Breast epithelium (tissue), 4 donors: Measurements from ENCODE around the gene DAB2IP. TPM values are rescaled to one million over a fixed set of nuclear protein-coding genes. Genes with fewer than 3 reads are reported as not detected.

Experiments used
- DNase-seq, 2 donors: peaks; one replicate each; pipeline ENCODE4 v3.0.0-alpha.2; 2019; ENCODE audit warnings: low spot score in 2 of 2
- H3K27ac ChIP-seq, 2 donors: fragments of 200-600 bp; sonication (generic) in 1 of 2; one replicate each; pipeline ENCODE4 v1.5.1; 2016 to 2019; ENCODE audit warnings: mild to moderate bottlenecking in 1 of 2
- H3K27me3 ChIP-seq, 2 donors: fragments of 200-600 bp; sonication (generic) in 1 of 2; one replicate each; pipeline versions ENCODE4 v1.5.1 to v1.6.0; 2017 to 2019; ENCODE audit warnings: control low read depth in 1 of 2, mild to moderate bottlenecking in 1 of 2
- H3K36me3 ChIP-seq: fragments of 200-600 bp; one replicate; pipeline ENCODE4 v1.5.1; 2019
- H3K4me1 ChIP-seq, 2 donors: fragments of 200-600 bp; sonication (generic); one replicate each; pipeline ENCODE4 v1.5.1; 2016 to 2019; ENCODE audit warnings: control low read depth in 1 of 2
- H3K4me3 ChIP-seq, 3 donors: fragments of 200-600 bp; sonication (generic); 1 replicate in 2 of 3; 2 replicates in 1 of 3; pipeline ENCODE4 v1.5.1; 2016 to 2019; ENCODE audit warnings: mild to moderate bottlenecking in 3 of 3, moderate library complexity in 2 of 3
- H3K9me3 ChIP-seq, 2 donors: fragments of 200-600 bp; sonication (generic) in 1 of 2; one replicate each; pipeline ENCODE4 v1.5.1; 2016 to 2019; ENCODE audit warnings: control low read depth in 1 of 2
- CTCF ChIP-seq, 3 donors: fragments of 450-650 bp; IDR thresholded peaks; one replicate each; pipeline ENCODE4 v1.5.1; 2016 to 2017; ENCODE audit warnings: antibody characterized with exemption in 3 of 3, mild to moderate bottlenecking in 3 of 3, moderate library complexity in 3 of 3
- POLR2A ChIP-seq: fragments of 450-650 bp; IDR thresholded peaks from one replicate; pipeline ENCODE4 v1.6.1; 2016; ENCODE audit warnings: antibody characterized with exemption, mild to moderate bottlenecking, moderate library complexity
- POLR2AphosphoS5 ChIP-seq, 3 donors: sonication (generic); formaldehyde crosslinking; IDR thresholded peaks; one replicate each; pipeline ENCODE4 v1.6.1; 2017; ENCODE audit warnings: antibody characterized with exemption in 3 of 3
- intact Hi-C: fragments of 100-400 bp; cut with DNase I; formaldehyde crosslinking; loops from one replicate; pipeline ENCODE4 v1.15.1; 2023; ENCODE audit warnings: low total_unique reads
- total RNA-seq, 3 donors: library from RNA; depleted of rRNA; stranded (reverse); fragments of >200 nt; gene quantifications; one replicate each; pipeline ENCODE4 v1.1.0, GENCODE V29; 2016

Gene DAB2IP
- total RNA-seq, 3 donors from 2014 or later = 16.0 to 56.0 (median 55.8) TPM

DNA sequence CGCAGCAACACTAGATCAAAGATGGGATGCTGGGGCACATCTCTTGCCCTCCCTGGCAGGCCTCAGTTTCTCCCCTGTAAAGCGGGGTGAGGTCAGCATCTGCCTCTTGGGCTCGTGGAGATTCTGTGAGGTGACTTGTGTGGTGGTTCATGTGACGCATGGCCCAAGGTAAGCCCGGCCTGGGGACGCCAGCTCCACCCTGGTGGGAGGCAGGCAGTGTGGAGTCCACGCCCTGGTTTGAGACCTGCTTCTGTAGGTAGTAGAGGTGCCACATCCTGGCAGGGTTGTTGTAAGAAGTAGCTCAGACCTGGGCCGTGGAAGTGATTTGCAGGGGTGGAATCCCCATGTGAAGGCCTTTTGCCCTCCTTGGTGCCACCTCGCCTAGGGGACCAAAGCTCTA, 101.5 kb downstream of the DAB2IP start:
- peak overlapping the region; percentile 85 to 91 for H3K27ac ChIP-seq
- no peak for TF ChIP-seq POLR2A
- no peak for TF ChIP-seq CTCF (IDR thresholded peaks at IDR 0.05)
- no peak overlapping the region for H3K4me3 ChIP-seq
- DNase-seq = no peak
- no peaks in the 10 kb centered on the region for H3K27me3 ChIP-seq
- no peaks in the 10 kb centered on the region for H3K36me3 ChIP-seq
- no peaks in the 10 kb centered on the region for H3K9me3 ChIP-seq
- intact Hi-C loops = no loop called here
- peaks cover 27 to 63% of the 10 kb centered on the region in 2 donors for H3K4me1 ChIP-seq

DNA sequence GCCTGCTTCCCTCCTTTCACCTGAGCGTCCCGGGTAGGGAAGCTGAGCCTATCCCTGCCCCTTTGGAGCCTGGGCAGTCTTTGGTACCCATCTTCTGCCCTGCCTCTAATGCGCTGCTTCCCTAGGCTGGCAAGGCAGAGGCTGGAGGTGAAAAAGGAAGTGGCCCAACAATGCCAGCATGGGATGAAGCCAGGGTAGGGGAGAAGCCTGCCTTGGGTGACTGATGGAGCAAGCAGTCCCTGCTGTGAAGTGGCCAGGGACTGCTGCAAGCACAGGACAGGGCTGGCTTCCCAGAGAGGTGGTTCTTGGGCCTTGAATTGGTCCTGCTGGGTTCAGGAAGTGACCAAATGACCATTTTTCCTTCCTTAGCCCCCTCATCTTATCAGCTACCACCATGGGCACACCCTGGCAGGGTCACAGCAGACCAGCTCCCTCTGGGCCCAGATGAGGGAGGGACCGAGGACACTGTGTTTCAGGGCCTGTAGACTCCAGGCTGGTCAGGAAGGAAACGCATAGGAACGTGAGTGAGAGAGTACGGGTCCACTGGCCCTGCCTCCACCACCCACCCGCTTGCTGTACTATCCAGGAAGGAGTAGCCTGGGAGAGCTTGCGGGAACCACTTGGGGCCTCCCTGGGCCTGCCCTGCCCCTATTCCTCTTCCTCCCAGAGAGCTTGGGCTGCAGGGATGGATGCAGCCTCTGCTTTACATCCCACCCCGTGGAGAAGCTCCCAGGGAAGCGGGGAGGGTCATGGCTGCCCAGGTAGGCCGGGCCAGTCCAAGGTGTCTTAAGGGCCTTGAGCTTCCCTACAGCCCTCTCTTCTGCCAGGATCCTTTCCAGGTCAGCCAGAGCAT, 102.6 kb downstream of the DAB2IP start:
- H3K27ac ChIP-seq = peak overlapping the region; percentile 85 to 91
- no peak for TF ChIP-seq POLR2AphosphoS5 (IDR thresholded peaks at IDR 0.05)
- TF ChIP-seq POLR2A = no peak
- no peak for TF ChIP-seq CTCF (IDR thresholded peaks at IDR 0.05)
- intact Hi-C loops = no loop called here
- H3K4me1 ChIP-seq = peaks cover 27 to 54% of the 10 kb centered on the region in 2 donors
- DNase-seq = no peak
- H3K36me3 ChIP-seq = no peaks in the 10 kb centered on the region
- H3K4me3 ChIP-seq = no peak overlapping the region
- H3K27me3 ChIP-seq = no peaks in the 10 kb centered on the region
- no peaks in the 10 kb centered on the region for H3K9me3 ChIP-seq

- intact Hi-C loops = no loop called here
- no peak for DNase-seq
- Histone ChIP-seq H3K9me3 (no peaks in the 10 kb centered on the region), H3K27ac (peak overlapping the region; percentile 85 to 91), H3K4me3 (no peak overlapping the region), H3K27me3 (no peaks in the 10 kb centered on the region), H3K36me3 (no peaks in the 10 kb centered on the region), H3K4me1 (peaks cover 26 to 50% of the 10 kb centered on the region in 2 donors)
- TF ChIP-seq CTCF (IDR thresholded peaks at IDR 0.05) (no peak), POLR2AphosphoS5 (IDR thresholded peaks at IDR 0.05) (no peak), POLR2A (no peak)
These were observed 103.4 kb downstream of the DAB2IP start for GRCh38 chr9:121754655-121755436.

GRCh38 chr9:121755581-121755980, 104.1 kb downstream of the DAB2IP start:
- Histone ChIP-seq H3K27ac (peak overlapping the region; percentile 85 to 91), H3K4me1 (peaks cover 20 to 45% of the 10 kb centered on the region in 2 donors), H3K4me3 (no peak overlapping the region), H3K9me3 (no peaks in the 10 kb centered on the region), H3K27me3 (no peaks in the 10 kb centered on the region), H3K36me3 (no peaks in the 10 kb centered on the region)
- no peak for DNase-seq
- intact Hi-C loops = no loop called here
- TF ChIP-seq CTCF (IDR thresholded peaks at IDR 0.05) = no peak
- no peak for TF ChIP-seq POLR2AphosphoS5 (IDR thresholded peaks at IDR 0.05)
- no peak for TF ChIP-seq POLR2A
